Trophoblast cell (in vitro differentiated cells and primary cell): ENCODE data around the gene DRC7.

Experiments
- DNase-seq, 2 donors: peaks; one replicate each; pipeline ENCODE4 v3.0.0-alpha.2; 2016
- H2AFZ ChIP-seq: 2 replicates; pipeline ENCODE4 v1.6.1; 2013; ENCODE audit warnings: low read length, moderate library complexity, mild to moderate bottlenecking; ENCODE audit not compliant: insufficient read depth, poor library complexity
- H2AK5ac ChIP-seq: 2 replicates; pipeline ENCODE4 v1.6.1; 2013; ENCODE audit warnings: mild to moderate bottlenecking, low read length
- H2BK120ac ChIP-seq: 2 replicates; pipeline ENCODE4 v1.6.1; 2013; ENCODE audit warnings: low read length, mild to moderate bottlenecking, moderate library complexity; ENCODE audit not compliant: insufficient read depth, poor library complexity
- H2BK12ac ChIP-seq: 2 replicates; pipeline ENCODE4 v1.6.1; 2013; ENCODE audit warnings: mild to moderate bottlenecking, low read length, moderate library complexity
- H2BK5ac ChIP-seq: 2 replicates; pipeline ENCODE4 v1.6.1; 2013; ENCODE audit warnings: low read length, low read depth, moderate library complexity, mild to moderate bottlenecking; ENCODE audit not compliant: poor library complexity
- H3K14ac ChIP-seq: 2 replicates; pipeline ENCODE4 v1.6.1; 2013; ENCODE audit warnings: mild to moderate bottlenecking, low read length
- H3K18ac ChIP-seq: 2 replicates; pipeline ENCODE4 v1.6.1; 2013; ENCODE audit warnings: mild to moderate bottlenecking, low read length
- H3K23ac ChIP-seq: 2 replicates; pipeline ENCODE4 v1.6.1; 2013; ENCODE audit warnings: low read length
- H3K27ac ChIP-seq: 2 replicates; pipeline ENCODE4 v1.5.1; 2013; ENCODE audit warnings: low read depth, mild to moderate bottlenecking, inconsistent platforms, low read length, moderate library complexity
- H3K27me3 ChIP-seq: 2 replicates; pipeline ENCODE4 v1.6.1; 2013; ENCODE audit warnings: inconsistent platforms, mild to moderate bottlenecking, low read length, moderate library complexity; ENCODE audit not compliant: insufficient read depth
- H3K36me3 ChIP-seq, 2 experiments: 1 replicate in 1 of 2; 2 replicates in 1 of 2; pipeline ENCODE4 v1.6.1; 2013; ENCODE audit warnings: low read length in 2 of 2, mild to moderate bottlenecking in 2 of 2, moderate library complexity in 1 of 2; ENCODE audit not compliant: insufficient read depth in 2 of 2, control insufficient read depth in 1 of 2
- H3K4ac ChIP-seq: 2 replicates; pipeline ENCODE4 v1.6.1; 2013; ENCODE audit warnings: low read depth, mild to moderate bottlenecking, low read length, moderate library complexity
- H3K4me1 ChIP-seq, 2 experiments: 1 replicate in 1 of 2; 2 replicates in 1 of 2; pipeline ENCODE4 v1.6.1; 2013; ENCODE audit warnings: low read length in 2 of 2, mild to moderate bottlenecking in 2 of 2, moderate library complexity in 1 of 2; ENCODE audit not compliant: insufficient read depth in 2 of 2, control insufficient read depth in 1 of 2
- H3K4me2 ChIP-seq: 2 replicates; pipeline ENCODE4 v1.6.1; 2013; ENCODE audit warnings: inconsistent platforms, mild to moderate bottlenecking, low read length, moderate library complexity
- H3K4me3 ChIP-seq: 2 replicates; pipeline ENCODE4 v1.5.1; 2013; ENCODE audit warnings: mild to moderate bottlenecking, low read depth, low read length, inconsistent platforms
- H3K79me1 ChIP-seq: one replicate; pipeline ENCODE4 v1.6.1; 2013; ENCODE audit warnings: low read length
- H3K79me2 ChIP-seq: 2 replicates; pipeline ENCODE4 v1.6.1; 2013; ENCODE audit warnings: low read length, mild to moderate bottlenecking; ENCODE audit not compliant: control insufficient read depth, insufficient read depth, poor library complexity
- H3K9ac ChIP-seq: 2 replicates; pipeline ENCODE4 v1.6.1; 2013; ENCODE audit warnings: mild to moderate bottlenecking, low read length
- H3K9me3 ChIP-seq: 2 replicates; pipeline ENCODE4 v1.6.1; 2013; ENCODE audit warnings: low read depth, mild to moderate bottlenecking, control low read depth, inconsistent platforms, low read length; ENCODE audit not compliant: insufficient read depth
- H4K12ac ChIP-seq: 2 replicates; pipeline ENCODE4 v1.6.1; 2013; ENCODE audit warnings: low read depth, mild to moderate bottlenecking, low read length, moderate library complexity
- H4K8ac ChIP-seq: 2 replicates; pipeline ENCODE4 v1.6.1; 2013; ENCODE audit warnings: low read depth, mild to moderate bottlenecking, low read length, moderate library complexity
- H4K91ac ChIP-seq: one replicate; pipeline ENCODE4 v1.6.1; 2013; ENCODE audit warnings: low read depth, mild to moderate bottlenecking, low read length, moderate library complexity
- WGBS: extraction: QIAGEN DNeasy Blood & Tissue Kit; methylation state at CpG from one replicate; pipeline ENCODE4 v1.1.7; 2013; ENCODE audit warnings: missing lambda C conversion rate; ENCODE audit not compliant: insufficient read length, insufficient coverage; ENCODE audit errors: extremely low coverage; 5-methylcytosine and 5-hydroxymethylcytosine counted together

DRC7 gene

GRCh38 chr16:57685633-57686032 lies 9.0 kb upstream of the DRC7 start:
- no peak overlapping the region for H2AFZ ChIP-seq
- H3K9ac ChIP-seq = no peak overlapping the region
- H4K91ac ChIP-seq = no peak overlapping the region
- H3K27me3 ChIP-seq = no peaks in the 10 kb centered on the region
- H2BK5ac ChIP-seq = no peak overlapping the region
- no CpG with 5 or more reads among the region's 11 CpGs for WGBS
- H3K9me3 ChIP-seq = peaks cover 2% of the 10 kb centered on the region
- no peak overlapping the region for H2BK120ac ChIP-seq
- no peak overlapping the region for H3K4me2 ChIP-seq
- H4K8ac ChIP-seq = no peak overlapping the region
- no peak overlapping the region for H2AK5ac ChIP-seq
- no peak overlapping the region for H3K18ac ChIP-seq
- H3K4me3 ChIP-seq = no peak overlapping the region
- no peaks in the 10 kb centered on the region for H3K79me2 ChIP-seq
- no peak overlapping the region for H4K12ac ChIP-seq
- H3K4ac ChIP-seq = no peak overlapping the region
- no peak overlapping the region for H2BK12ac ChIP-seq
- DNase-seq = no peak
- no peak overlapping the region for H3K23ac ChIP-seq
- no peaks in the 10 kb centered on the region for H3K79me1 ChIP-seq
- H3K4me1 ChIP-seq = peaks cover 3 to 8% of the 10 kb centered on the region in 2 experiments
- no peak overlapping the region for H3K14ac ChIP-seq
- no peak overlapping the region for H3K27ac ChIP-seq
- no peaks in the 10 kb centered on the region for H3K36me3 ChIP-seq

GRCh38 chr16:57686577-57686976 lies 8.0 kb upstream of the DRC7 start:
- H3K4me3 ChIP-seq = no peak overlapping the region
- no peak for DNase-seq
- H3K36me3 ChIP-seq = no peaks in the 10 kb centered on the region
- peaks cover 3 to 8% of the 10 kb centered on the region in 2 experiments for H3K4me1 ChIP-seq
- H3K4ac ChIP-seq = no peak overlapping the region
- no peak overlapping the region for H2AK5ac ChIP-seq
- H3K9ac ChIP-seq = no peak overlapping the region
- no peak overlapping the region for H2AFZ ChIP-seq
- H3K23ac ChIP-seq = no peak overlapping the region
- H2BK120ac ChIP-seq = no peak overlapping the region
- WGBS = no CpG with 5 or more reads among the region's 4 CpGs
- no peak overlapping the region for H3K4me2 ChIP-seq
- no peak overlapping the region for H4K8ac ChIP-seq
- no peak overlapping the region for H3K18ac ChIP-seq
- H3K14ac ChIP-seq = no peak overlapping the region
- H4K91ac ChIP-seq = no peak overlapping the region
- H3K79me1 ChIP-seq = no peaks in the 10 kb centered on the region
- peaks cover 2% of the 10 kb centered on the region for H3K9me3 ChIP-seq
- no peak overlapping the region for H2BK5ac ChIP-seq
- H2BK12ac ChIP-seq = no peak overlapping the region
- no peaks in the 10 kb centered on the region for H3K79me2 ChIP-seq
- H3K27ac ChIP-seq = no peak overlapping the region
- H4K12ac ChIP-seq = no peak overlapping the region
- no peaks in the 10 kb centered on the region for H3K27me3 ChIP-seq

GRCh38 chr16:57687363-57687929 lies 7.2 kb upstream of the DRC7 start:
- Histone ChIP-seq H4K8ac (no peak overlapping the region), H3K36me3 (no peaks in the 10 kb centered on the region), H2BK5ac (no peak overlapping the region), H3K9me3 (peaks cover 2% of the 10 kb centered on the region), H3K4me3 (no peak overlapping the region), H3K27ac (no peak overlapping the region), H4K12ac (no peak overlapping the region), H3K18ac (no peak overlapping the region), H4K91ac (no peak overlapping the region), H2AFZ (no peak overlapping the region), H3K79me2 (no peaks in the 10 kb centered on the region), H3K4me2 (no peak overlapping the region), H2AK5ac (no peak overlapping the region), H3K27me3 (no peaks in the 10 kb centered on the region), H3K23ac (no peak overlapping the region), H3K79me1 (no peaks in the 10 kb centered on the region), H3K14ac (no peak overlapping the region), H3K4me1 (peaks cover 3 to 8% of the 10 kb centered on the region in 2 experiments), H3K4ac (no peak overlapping the region), H2BK120ac (no peak overlapping the region), H2BK12ac (no peak overlapping the region), H3K9ac (no peak overlapping the region)
- WGBS = no CpG with 5 or more reads among the region's 3 CpGs
- DNase-seq = no peak

GRCh38 chr16:57688487-57688986 lies 6.1 kb upstream of the DRC7 start:
- peaks cover 3 to 8% of the 10 kb centered on the region in 2 experiments for H3K4me1 ChIP-seq
- no CpG with 5 or more reads among the region's 4 CpGs for WGBS
- no peak overlapping the region for H2BK5ac ChIP-seq
- no peaks in the 10 kb centered on the region for H3K36me3 ChIP-seq
- H3K27ac ChIP-seq = no peak overlapping the region
- no peak overlapping the region for H2AFZ ChIP-seq
- H2BK120ac ChIP-seq = no peak overlapping the region
- H3K79me2 ChIP-seq = no peaks in the 10 kb centered on the region
- H2BK12ac ChIP-seq = no peak overlapping the region
- H4K8ac ChIP-seq = no peak overlapping the region
- peaks cover 2% of the 10 kb centered on the region for H3K9me3 ChIP-seq
- H3K18ac ChIP-seq = no peak overlapping the region
- no peak overlapping the region for H3K4me3 ChIP-seq
- no peak for DNase-seq
- no peak overlapping the region for H3K4ac ChIP-seq
- H2AK5ac ChIP-seq = no peak overlapping the region
- H3K14ac ChIP-seq = no peak overlapping the region
- H4K12ac ChIP-seq = no peak overlapping the region
- no peaks in the 10 kb centered on the region for H3K27me3 ChIP-seq
- H3K23ac ChIP-seq = no peak overlapping the region
- no peak overlapping the region for H3K4me2 ChIP-seq
- H4K91ac ChIP-seq = no peak overlapping the region
- no peak overlapping the region for H3K9ac ChIP-seq
- no peaks in the 10 kb centered on the region for H3K79me1 ChIP-seq
